ENCODE data around the gene CHD9NB. TPM values are rescaled to one million over a fixed set of nuclear protein-coding genes. Genes with fewer than 3 reads are reported as not detected.
"Not testable (repeated sequence)": the region's sequence is repeated elsewhere in the genome, so short reads cannot be mapped to it uniquely, and the experiment has no call there.

Gene CHD9NB
- total RNA-seq, 1 donor from 2014 or later, result 2.2 TPM

- no peak for ATAC-seq
These were observed 30.4 kb upstream of the CHD9NB start for GRCh38 chr16:53083119-53083518.

GRCh38 chr16:53082509-53082908, 29.8 kb upstream of the CHD9NB start:
- ATAC-seq, result no peak

DNA sequence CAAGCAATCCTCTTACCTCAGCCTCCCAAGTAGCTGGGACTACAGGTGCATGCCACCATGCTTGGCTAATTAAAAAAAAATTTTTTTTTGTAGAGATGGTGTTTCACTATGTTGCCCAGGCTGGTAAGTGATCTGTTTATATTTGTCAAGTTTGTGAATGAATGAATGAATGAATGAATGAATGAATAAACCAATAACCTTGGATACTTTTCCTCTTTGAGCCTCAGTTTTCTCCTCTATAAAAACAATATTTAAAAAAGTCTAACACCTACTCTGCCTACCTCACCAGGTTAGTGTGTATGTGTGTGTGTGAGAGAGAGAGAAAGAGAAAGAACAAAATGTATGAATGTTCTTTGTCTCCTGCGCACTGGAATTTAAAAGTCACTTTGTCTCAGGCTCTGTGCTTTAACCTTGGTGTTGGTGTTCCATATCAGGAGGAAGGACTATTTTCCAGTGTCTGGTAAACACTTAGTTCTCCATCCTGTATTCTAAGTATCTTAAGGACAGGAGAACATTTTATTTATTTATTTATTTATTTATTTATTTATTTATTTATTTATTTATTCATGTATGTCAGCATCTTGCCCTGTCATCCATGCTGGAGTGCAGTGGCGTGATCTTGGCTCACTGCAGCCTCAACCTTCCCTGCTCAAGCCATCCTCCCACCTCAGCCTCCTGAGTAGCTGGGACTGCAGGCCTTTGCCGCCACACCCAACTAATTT, 29.1 kb upstream of the CHD9NB start:
- no peak for ATAC-seq

- peak; percentile 13 for ATAC-seq
These were observed 28.3 kb upstream of the CHD9NB start for GRCh38 chr16:53081032-53081424.

GRCh38 chr16:53080345-53081031, 27.8 kb upstream of the CHD9NB start:
- ATAC-seq, result peak; percentile 87

DNA sequence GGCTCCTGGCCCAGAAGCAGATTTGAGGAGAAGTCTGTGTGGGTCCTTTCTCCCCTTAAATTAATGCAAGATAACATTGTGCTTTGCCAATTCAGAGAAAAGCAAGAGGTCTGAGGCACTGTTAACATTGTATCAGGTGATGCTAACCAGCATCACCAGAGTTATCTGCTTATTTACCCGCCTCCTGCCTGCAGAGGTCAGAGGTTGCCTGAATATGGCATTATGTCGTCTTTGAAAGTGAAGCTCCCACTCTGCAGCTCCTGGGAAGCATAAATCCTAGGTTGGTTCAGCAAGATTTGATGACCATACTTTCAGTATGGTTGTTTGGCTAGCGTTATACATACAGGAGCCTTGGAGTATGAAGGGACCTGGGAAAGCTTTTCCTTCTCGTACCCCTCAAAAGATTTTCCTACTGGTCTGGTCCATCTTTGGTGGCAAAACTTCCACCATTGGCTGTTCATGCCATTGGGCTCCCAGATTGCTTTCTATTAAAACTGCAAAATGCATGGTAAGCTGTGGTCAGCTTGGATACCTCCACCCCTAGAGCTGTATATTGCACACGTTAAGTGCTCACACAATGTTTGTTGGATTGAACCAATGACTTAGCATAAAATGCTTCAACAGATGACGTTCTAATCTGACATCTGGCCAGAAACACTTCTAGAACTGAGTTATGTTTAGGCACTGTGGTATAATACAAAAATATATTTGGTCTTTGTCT, 26.2 kb upstream of the CHD9NB start:
- ATAC-seq, result no peak

- ATAC-seq, result no peak
These were observed 25.6 kb upstream of the CHD9NB start for GRCh38 chr16:53078247-53078646.

GRCh38 chr16:53075461-53075860, 22.8 kb upstream of the CHD9NB start:
- not testable (repeated sequence) for ATAC-seq

DNA sequence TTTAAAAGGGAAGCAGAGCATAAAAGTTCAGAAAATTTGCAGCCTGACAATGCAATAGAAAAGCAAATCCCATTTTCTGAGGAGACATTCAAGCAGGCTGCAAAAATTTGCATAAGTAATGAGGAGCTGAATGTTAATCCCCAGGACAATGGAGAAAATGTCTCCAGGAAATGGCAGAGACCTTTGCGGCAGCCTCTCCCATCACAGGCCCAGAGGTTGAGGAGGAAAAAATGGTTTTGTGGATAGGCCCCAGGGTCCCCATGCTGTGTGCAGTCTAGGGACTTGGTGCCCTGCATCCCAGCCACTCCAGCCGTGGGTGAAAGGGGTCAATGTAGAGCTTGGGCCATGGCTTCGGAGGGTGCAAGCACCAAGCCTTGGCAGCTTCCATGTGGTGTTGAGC, 21.6 kb upstream of the CHD9NB start:
- not testable (repeated sequence) for ATAC-seq

- ATAC-seq, result no peak
These were observed 20.3 kb upstream of the CHD9NB start for GRCh38 chr16:53073022-53073421.

DNA sequence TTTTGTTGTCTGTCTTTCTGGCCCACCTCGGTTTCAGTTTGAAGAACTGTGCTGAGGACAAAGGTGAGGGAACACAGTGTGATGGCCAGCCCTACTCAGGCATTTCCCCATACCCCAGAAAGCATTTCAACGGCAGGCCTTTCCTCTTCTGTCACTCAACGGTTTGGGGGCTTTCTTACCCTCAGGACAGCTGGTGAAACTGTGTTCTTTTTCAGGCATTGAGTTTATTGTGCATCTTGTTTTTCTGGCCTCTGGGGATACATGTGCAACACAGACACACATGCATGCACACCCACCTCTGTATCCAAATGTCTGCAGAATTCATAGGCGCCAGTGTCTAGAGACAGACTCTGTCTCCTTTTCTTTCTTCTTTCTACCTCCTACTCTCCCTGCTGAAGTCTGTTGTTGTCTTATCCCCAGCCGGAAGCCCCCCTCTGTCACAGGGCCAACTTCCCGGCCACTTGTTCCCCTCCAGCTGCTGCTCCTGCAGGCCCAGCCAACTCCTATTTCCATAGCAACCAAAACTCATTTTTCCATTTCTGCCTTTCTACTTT, 19.1 kb upstream of the CHD9NB start:
- no peak for ATAC-seq

GRCh38 chr16:53069772-53070171, 17.1 kb upstream of the CHD9NB start:
- ATAC-seq, result no peak

GRCh38 chr16:53068423-53068833, 15.7 kb upstream of the CHD9NB start:
- peak; percentile 52 for ATAC-seq

- no peak for ATAC-seq
These were observed 15.0 kb upstream of the CHD9NB start for GRCh38 chr16:53067675-53068074.

DNA sequence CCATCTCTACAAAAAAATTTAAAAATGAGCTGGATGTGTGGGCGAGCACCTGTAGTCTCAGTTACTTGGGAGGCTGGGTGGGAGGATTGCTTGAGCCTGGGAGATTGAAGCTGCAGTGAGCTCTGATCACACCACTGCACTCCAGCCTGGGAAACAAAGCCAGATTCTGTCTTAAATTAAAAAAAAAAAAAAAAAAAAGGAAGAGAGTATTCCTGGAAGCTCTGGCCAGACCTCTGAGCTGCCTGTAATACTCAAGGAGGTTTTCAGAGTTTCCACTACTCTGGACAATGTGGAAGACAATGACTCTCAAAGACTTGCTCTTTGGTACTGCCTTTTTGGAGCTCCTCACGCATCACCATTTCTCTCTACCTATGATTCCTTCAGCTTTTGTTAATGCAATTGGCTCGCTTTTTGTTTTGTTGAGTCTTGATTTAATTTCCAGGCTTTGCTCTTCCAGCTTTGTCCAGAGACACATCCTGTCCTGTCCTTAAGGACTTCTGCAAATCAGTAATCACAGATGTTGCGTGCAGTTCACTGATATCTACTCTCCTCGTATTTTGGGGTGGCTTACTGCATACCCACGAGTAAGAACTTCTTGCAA, 12.9 kb upstream of the CHD9NB start:
- no peak for ATAC-seq

DNA sequence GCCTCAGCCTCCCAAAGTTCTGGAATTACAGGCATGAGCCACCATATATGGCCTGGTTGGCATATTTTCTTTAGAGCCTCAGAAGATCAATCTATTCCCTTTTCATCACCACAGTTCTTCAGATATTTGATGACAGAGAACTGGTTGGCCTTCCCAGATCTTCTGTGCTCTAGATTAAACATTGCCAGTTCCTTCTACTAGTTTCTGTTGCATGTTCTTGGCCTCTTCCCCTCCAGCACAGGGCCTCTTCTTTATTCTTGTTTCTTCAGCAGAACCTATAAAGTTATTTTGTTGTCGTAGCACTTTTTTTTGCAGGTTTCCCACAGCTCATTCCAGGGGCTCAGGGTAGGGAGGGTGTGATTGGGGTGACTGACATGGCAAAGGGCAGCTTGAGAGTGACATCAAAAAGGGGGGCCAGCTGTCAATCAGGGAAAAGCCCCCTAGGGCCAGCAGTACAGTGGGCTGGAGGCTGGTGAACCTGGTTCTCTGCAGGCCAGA, 11.4 kb upstream of the CHD9NB start:
- no peak for ATAC-seq

DNA sequence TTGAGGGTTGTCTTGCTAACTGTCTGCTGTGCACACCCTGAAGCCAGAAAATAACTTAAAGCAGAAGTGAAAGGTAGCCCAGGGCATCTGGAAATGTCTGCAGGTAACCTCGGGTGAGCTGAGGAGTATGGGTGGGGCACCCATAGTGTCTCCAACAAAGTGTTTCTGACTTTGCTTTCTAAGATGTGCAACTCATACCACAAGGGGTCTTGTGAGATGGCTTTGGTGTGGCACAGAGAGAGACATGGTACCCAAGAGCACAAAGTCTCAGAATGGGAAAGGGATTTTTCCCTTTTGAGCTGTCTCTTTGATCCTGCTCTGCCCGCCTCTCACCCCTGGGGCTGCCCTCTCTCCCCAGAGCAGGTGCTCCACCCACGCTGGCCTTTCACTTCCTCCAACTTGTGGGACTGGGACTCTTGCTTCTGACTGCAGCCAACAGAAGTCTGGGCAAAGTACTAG, 9.0 kb upstream of the CHD9NB start:
- peak; percentile 71 for ATAC-seq

- no peak for ATAC-seq
These were observed 8.6 kb upstream of the CHD9NB start for GRCh38 chr16:53061256-53061655.

DNA sequence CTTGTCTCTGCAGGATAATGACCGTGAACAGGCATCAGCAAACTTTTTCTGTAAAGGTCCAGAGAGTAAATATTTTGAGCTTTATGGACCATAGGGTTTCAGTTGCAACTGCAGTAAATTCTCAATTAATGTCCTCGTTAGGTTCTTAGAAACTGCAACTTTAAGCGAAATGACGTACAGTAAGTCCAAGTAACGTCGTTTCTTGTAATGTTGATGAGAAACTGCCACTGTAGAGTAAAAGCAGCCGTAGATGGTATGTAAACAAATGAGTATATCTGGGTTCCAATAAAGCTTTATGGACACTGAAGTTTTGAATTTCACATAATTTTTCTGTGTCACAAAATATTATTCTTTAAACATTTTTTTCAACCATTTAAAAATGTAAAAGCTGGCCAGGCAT, 7.0 kb upstream of the CHD9NB start:
- ATAC-seq, result no peak

- ATAC-seq, result no peak
These were observed 6.2 kb upstream of the CHD9NB start for GRCh38 chr16:53058882-53059281.

GRCh38 chr16:53058441-53058840, 5.7 kb upstream of the CHD9NB start:
- ATAC-seq, result no peak

DNA sequence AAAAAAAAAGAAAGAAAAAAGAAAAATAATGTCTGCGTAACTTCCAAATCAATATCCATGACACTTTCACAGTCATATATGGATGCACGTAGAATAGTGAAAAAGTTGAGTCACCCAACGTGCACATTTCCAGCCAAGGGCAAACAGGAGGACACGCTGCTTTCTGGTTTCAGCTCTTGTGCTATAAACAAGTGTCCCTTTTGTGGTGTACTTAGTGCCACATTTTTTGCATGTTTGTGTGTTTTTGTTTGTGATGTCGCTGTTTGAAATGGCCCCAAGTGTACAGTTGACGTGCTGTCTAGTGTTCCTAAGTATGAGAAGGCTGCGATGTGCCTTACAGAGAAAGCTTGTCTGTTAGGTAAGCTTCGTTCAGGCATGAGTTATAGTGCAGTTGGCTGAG, 5.0 kb upstream of the CHD9NB start:
- ATAC-seq, result no peak
